GM19193 (cell line): ENCODE measurements around the gene G0S2.

Experiments
- POLR2A ChIP-seq: IDR thresholded peaks from 4 replicates; pipeline ENCODE4 v1.6.1; 2011; ENCODE audit not compliant: insufficient read depth, insufficient read length; ENCODE audit errors: extremely low read depth

The G0S2 gene

GRCh38 chr1:209657140-209657879 lies 17.9 kb upstream of the G0S2 start:
- TF ChIP-seq POLR2A: peak; percentile 19

GRCh38 chr1:209657918-209658317 lies 17.3 kb upstream of the G0S2 start:
- no peak for TF ChIP-seq POLR2A

- no peak for TF ChIP-seq POLR2A
These were observed 15.3 kb upstream of the G0S2 start for GRCh38 chr1:209659909-209660308.

GRCh38 chr1:209661071-209661470 lies 14.1 kb upstream of the G0S2 start:
- no peak for TF ChIP-seq POLR2A

- no peak for TF ChIP-seq POLR2A
These were observed 12.3 kb upstream of the G0S2 start for GRCh38 chr1:209662879-209663327.

GRCh38 chr1:209667103-209667502 lies 8.1 kb upstream of the G0S2 start:
- no peak for TF ChIP-seq POLR2A

GRCh38 chr1:209667708-209668107 lies 7.5 kb upstream of the G0S2 start:
- no peak for TF ChIP-seq POLR2A

GRCh38 chr1:209670441-209671082 lies 4.7 kb upstream of the G0S2 start:
- no peak for TF ChIP-seq POLR2A

- no peak for TF ChIP-seq POLR2A
These were observed 2.2 kb upstream of the G0S2 start for GRCh38 chr1:209672705-209673630.

- no peak for TF ChIP-seq POLR2A
These were observed 1.4 kb upstream of the G0S2 start for GRCh38 chr1:209673631-209674417.

GRCh38 chr1:209675565-209676154 lies 448 bp downstream of the G0S2 start:
- TF ChIP-seq POLR2A: no peak

- TF ChIP-seq POLR2A: no peak
These were observed 3.8 kb downstream of the G0S2 start for GRCh38 chr1:209678981-209679539.

- TF ChIP-seq POLR2A: no peak
These were observed 10.6 kb downstream of the G0S2 start for GRCh38 chr1:209685821-209686220.

- no peak for TF ChIP-seq POLR2A
These were observed 11.1 kb downstream of the G0S2 start for GRCh38 chr1:209686322-209686721.

GRCh38 chr1:209688746-209689234 lies 13.6 kb downstream of the G0S2 start:
- TF ChIP-seq POLR2A: no peak
